ENCODE results near the gene NONO. TPM values are rescaled to one million over a fixed set of nuclear protein-coding genes. Genes with fewer than 3 reads are reported as not detected.
"Not testable (repeated sequence)": the region's sequence is repeated elsewhere in the genome, so short reads cannot be mapped to it uniquely, and the experiment has no call there.

NONO gene
- total RNA-seq, 1 donor from 2014 or later = 696 TPM

DNA sequence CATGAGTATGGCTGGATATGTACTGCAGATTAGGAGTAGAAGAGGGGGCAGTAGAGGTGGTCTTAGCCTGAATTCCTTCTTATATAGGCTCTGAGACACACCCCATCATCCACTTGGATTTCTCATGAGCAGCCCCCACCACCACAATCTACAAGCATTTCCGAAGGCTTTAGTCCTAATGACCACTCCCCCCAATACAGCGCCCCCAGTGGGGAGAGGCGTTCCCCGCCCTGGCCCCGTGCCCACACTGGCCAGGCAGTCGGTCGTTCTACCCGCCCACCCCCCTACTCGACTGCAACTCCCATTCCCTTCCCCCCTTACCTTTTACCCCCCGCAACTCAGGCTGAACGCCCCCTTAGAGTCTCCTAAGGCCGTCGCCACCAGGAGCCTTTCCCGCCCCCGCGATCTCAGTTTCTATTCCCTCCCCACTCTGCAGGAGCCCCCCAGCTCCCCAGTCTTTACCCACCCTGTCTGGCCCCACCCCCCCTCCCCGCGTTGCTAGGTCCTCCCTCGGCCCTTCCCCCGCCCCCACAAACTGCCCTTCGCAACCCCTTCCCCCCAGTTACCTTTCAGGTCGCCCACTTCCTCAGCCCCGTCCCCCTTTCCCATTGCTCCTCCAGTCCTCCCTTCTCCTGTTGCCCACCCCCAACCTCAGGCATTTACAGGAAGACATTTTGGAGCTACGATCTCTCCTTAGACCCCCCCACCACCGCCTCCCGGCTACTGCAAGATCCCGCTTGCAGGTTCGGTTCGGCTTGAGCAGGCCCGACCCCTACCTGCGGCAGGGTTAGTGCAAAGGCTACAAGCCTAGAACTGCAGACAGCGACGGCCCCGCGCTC lies 30.0 kb upstream of the NONO start:
- no peaks in the 10 kb centered on the region for H3K36me3 Mint-ChIP-seq (ENCODE audit: unreplicated experiment)
- peaks cover 12% of the 10 kb centered on the region for H3K9me3 Mint-ChIP-seq (ENCODE audit: unreplicated experiment)
- peak overlapping the region; percentile 70 for H3K27ac Mint-ChIP-seq (ENCODE audit: unreplicated experiment)
- H3K4me3 Mint-ChIP-seq (ENCODE audit: unreplicated experiment) = peak overlapping the region; percentile 89
- DNase-seq = peak; percentile 62
- peaks cover 4% of the 10 kb centered on the region for H3K27me3 Mint-ChIP-seq (ENCODE audit: unreplicated experiment)
- peaks cover 3% of the 10 kb centered on the region for H3K4me1 Mint-ChIP-seq (ENCODE audit: low read depth, unreplicated experiment)
- TF ChIP-seq CTCF (IDR thresholded peaks at IDR 0.05; ENCODE audit: partially characterized antibody, unreplicated experiment) = peak; percentile 31

GRCh38 chrX:71254092-71254963 lies 29.1 kb upstream of the NONO start, which contains the start of gene ZMYM3:
TSS of gene ZMYM3 (minus strand) at chrX:71254140. CDS start at chrX:71253255, 885 bp downstream.
- Mint-ChIP-seq H3K27ac (ENCODE audit: unreplicated experiment) (peak within 1 kb of the TSS; percentile 85), H3K9me3 (ENCODE audit: unreplicated experiment) (peaks cover 12% of the 10 kb centered on the region), H3K4me3 (ENCODE audit: unreplicated experiment) (peak within 1 kb of the TSS; percentile 89), H3K27me3 (ENCODE audit: unreplicated experiment) (peaks cover 4% of the 10 kb centered on the region), H3K36me3 (ENCODE audit: unreplicated experiment) (no peaks in the 10 kb centered on the region), H3K4me1 (ENCODE audit: low read depth, unreplicated experiment) (peaks cover 3% of the 10 kb centered on the region)
- no peak for TF ChIP-seq CTCF (IDR thresholded peaks at IDR 0.05; ENCODE audit: partially characterized antibody, unreplicated experiment)
- peak; percentile 88 for DNase-seq

- H3K4me1 Mint-ChIP-seq (ENCODE audit: low read depth, unreplicated experiment) = peaks cover 3% of the 10 kb centered on the region
- no peak for DNase-seq
- peak overlapping the region; percentile 87 for H3K4me3 Mint-ChIP-seq (ENCODE audit: unreplicated experiment)
- H3K27me3 Mint-ChIP-seq (ENCODE audit: unreplicated experiment) = peaks cover 4% of the 10 kb centered on the region
- TF ChIP-seq CTCF (IDR thresholded peaks at IDR 0.05; ENCODE audit: partially characterized antibody, unreplicated experiment) = no peak
- H3K36me3 Mint-ChIP-seq (ENCODE audit: unreplicated experiment) = no peaks in the 10 kb centered on the region
- H3K27ac Mint-ChIP-seq (ENCODE audit: unreplicated experiment) = peak overlapping the region; percentile 36
- peaks cover 7% of the 10 kb centered on the region for H3K9me3 Mint-ChIP-seq (ENCODE audit: unreplicated experiment)
Observed at GRCh38 chrX:71256051-71256450, 27.4 kb upstream of the NONO start.

DNA sequence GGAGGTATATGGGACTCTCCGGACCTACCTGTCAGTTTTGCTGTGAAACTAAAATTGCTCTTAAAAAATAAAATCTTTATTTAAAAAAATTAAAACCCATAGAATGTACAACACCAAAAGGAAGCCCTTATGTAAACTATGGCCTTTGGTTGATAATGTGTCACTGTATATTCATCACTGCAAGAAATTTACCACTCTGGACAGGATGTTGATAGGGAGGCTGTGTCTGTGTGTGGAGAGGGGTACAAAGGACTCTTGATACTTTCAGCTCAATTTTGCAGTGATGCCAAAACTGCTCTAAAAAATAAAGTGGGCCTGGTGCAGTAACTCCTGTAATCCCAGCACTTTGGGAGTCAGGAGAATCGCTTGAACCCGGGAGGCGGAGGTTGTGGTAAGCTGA lies 26.6 kb upstream of the NONO start:
- Mint-ChIP-seq H3K4me3 (ENCODE audit: unreplicated experiment) (no peak overlapping the region), H3K27ac (ENCODE audit: unreplicated experiment) (no peak overlapping the region), H3K27me3 (ENCODE audit: unreplicated experiment) (peaks cover 4% of the 10 kb centered on the region), H3K36me3 (ENCODE audit: unreplicated experiment) (no peaks in the 10 kb centered on the region), H3K9me3 (ENCODE audit: unreplicated experiment) (peaks cover 6% of the 10 kb centered on the region), H3K4me1 (ENCODE audit: low read depth, unreplicated experiment) (peaks cover 3% of the 10 kb centered on the region)
- DNase-seq = no peak
- no peak for TF ChIP-seq CTCF (IDR thresholded peaks at IDR 0.05; ENCODE audit: partially characterized antibody, unreplicated experiment)

GRCh38 chrX:71268624-71269023 lies 14.8 kb upstream of the NONO start:
- not testable (repeated sequence) for H3K27ac Mint-ChIP-seq (ENCODE audit: unreplicated experiment); H3K4me1 Mint-ChIP-seq (ENCODE audit: low read depth, unreplicated experiment); DNase-seq; H3K27me3 Mint-ChIP-seq (ENCODE audit: unreplicated experiment); H3K4me3 Mint-ChIP-seq (ENCODE audit: unreplicated experiment); H3K9me3 Mint-ChIP-seq (ENCODE audit: unreplicated experiment); H3K36me3 Mint-ChIP-seq (ENCODE audit: unreplicated experiment)

Measured in glutamatergic neuron (in vitro differentiated cells).